Effector memory CD4-positive, alpha-beta T cell (primary cell): ENCODE results near the gene ZNF829.

Experiments
- DNase-seq, 3 donors: peaks; one replicate each; pipeline ENCODE4 v3.0.0-alpha.2; 2020
- H3K27ac ChIP-seq: 2 replicates; pipeline ENCODE4 v1.7.0; 2013; ENCODE audit warnings: mild to moderate bottlenecking, low read length, moderate library complexity; ENCODE audit not compliant: insufficient read depth, poor library complexity, severe bottlenecking
- H3K27me3 ChIP-seq: replicated peaks from 2 replicates; pipeline ENCODE4 v1.7.0; 2013; ENCODE audit warnings: mild to moderate bottlenecking, low read length; ENCODE audit not compliant: insufficient read depth, control insufficient read depth, poor library complexity, severe bottlenecking
- H3K36me3 ChIP-seq: 2 replicates; pipeline ENCODE4 v1.7.0; 2013; ENCODE audit warnings: mild to moderate bottlenecking, low read length, moderate library complexity; ENCODE audit not compliant: control insufficient read depth, insufficient read depth
- H3K4me1 ChIP-seq: 2 replicates; pipeline ENCODE4 v1.7.0; 2013; ENCODE audit warnings: low read length, mild to moderate bottlenecking; ENCODE audit not compliant: control insufficient read depth, insufficient read depth, poor library complexity, severe bottlenecking
- H3K4me3 ChIP-seq: 2 replicates; pipeline ENCODE4 v1.7.0; 2013; ENCODE audit warnings: low read length, low read depth, mild to moderate bottlenecking; ENCODE audit not compliant: insufficient read depth, poor library complexity, severe bottlenecking
- H3K9me3 ChIP-seq: 2 replicates; pipeline ENCODE4 v1.7.0; 2013; ENCODE audit warnings: mild to moderate bottlenecking, low read length, moderate library complexity; ENCODE audit not compliant: control insufficient read depth

ZNF829 gene

GRCh38 chr19:36894849-36895383, 21.2 kb downstream of the ZNF829 start:
- no peak for DNase-seq

GRCh38 chr19:36891768-36892357, 24.2 kb downstream of the ZNF829 start:
- Histone ChIP-seq H3K9me3 (peaks cover 74% of the 10 kb centered on the region), H3K27me3 (no peaks in the 10 kb centered on the region), H3K36me3 (peaks cover 45% of the 10 kb centered on the region), H3K27ac (no peak overlapping the region), H3K4me1 (no peaks in the 10 kb centered on the region), H3K4me3 (no peak overlapping the region)
- no peak for DNase-seq

More at GRCh38 chr19:36894849-36895383, 21.2 kb downstream of the ZNF829 start:
- Histone ChIP-seq H3K4me1 (no peaks in the 10 kb centered on the region), H3K4me3 (no peak overlapping the region), H3K36me3 (peaks cover 62% of the 10 kb centered on the region), H3K27me3 (no peaks in the 10 kb centered on the region), H3K9me3 (peaks cover 72% of the 10 kb centered on the region), H3K27ac (no peak overlapping the region)

- Histone ChIP-seq H3K4me3 (peak overlapping the region; percentile 13), H3K4me1 (no peaks in the 10 kb centered on the region), H3K36me3 (peaks cover 38% of the 10 kb centered on the region), H3K27ac (no peak overlapping the region), H3K27me3 (no peaks in the 10 kb centered on the region), H3K9me3 (peaks cover 67% of the 10 kb centered on the region)
- DNase-seq, result no peak
Measured at GRCh38 chr19:36876993-36877938, 38.8 kb downstream of the ZNF829 start.

- Histone ChIP-seq H3K4me1 (peaks cover 7% of the 10 kb centered on the region), H3K36me3 (peaks cover 12% of the 10 kb centered on the region), H3K27me3 (no peaks in the 10 kb centered on the region), H3K4me3 (no peak overlapping the region), H3K27ac (no peak overlapping the region), H3K9me3 (peaks cover 2% of the 10 kb centered on the region)
- DNase-seq, result no peak
Measured at GRCh38 chr19:36851898-36852297, 64.2 kb downstream of the ZNF829 start.

GRCh38 chr19:36850559-36851442, 65.3 kb downstream of the ZNF829 start, which contains the start of gene ZNF345:
ZNF345 (plus strand) TSS chr19:36850876; CDS start chr19:36876831, 25,955 bp downstream.
- H3K27ac ChIP-seq, result peak within 1 kb of the TSS; percentile 84
- DNase-seq, result peak; percentile 62 to 81 (median 80)
- H3K4me3 ChIP-seq, result peak within 1 kb of the TSS; percentile 85
- H3K27me3 ChIP-seq, result no peaks in the 10 kb centered on the region
- peaks cover 7% of the 10 kb centered on the region for H3K4me1 ChIP-seq
- peaks cover 12% of the 10 kb centered on the region for H3K36me3 ChIP-seq
- H3K9me3 ChIP-seq, result peaks cover 2% of the 10 kb centered on the region

- Histone ChIP-seq H3K4me1 (peaks cover 7% of the 10 kb centered on the region), H3K27ac (peak overlapping the region; percentile 84), H3K9me3 (peaks cover 2% of the 10 kb centered on the region), H3K27me3 (no peaks in the 10 kb centered on the region), H3K4me3 (peak overlapping the region; percentile 85), H3K36me3 (peaks cover 12% of the 10 kb centered on the region)
- peak; percentile 68 to 83 (median 82) for DNase-seq
Measured at GRCh38 chr19:36849701-36850558, 66.2 kb downstream of the ZNF829 start.

GRCh38 chr19:36847968-36848367, 68.1 kb downstream of the ZNF829 start:
- Histone ChIP-seq H3K4me3 (no peak overlapping the region), H3K27ac (no peak overlapping the region), H3K27me3 (no peaks in the 10 kb centered on the region), H3K9me3 (no peaks in the 10 kb centered on the region), H3K36me3 (peaks cover 4% of the 10 kb centered on the region), H3K4me1 (peaks cover 7% of the 10 kb centered on the region)
- DNase-seq, result no peak

GRCh38 chr19:36838784-36839324, 77.2 kb downstream of the ZNF829 start:
- H3K4me1 ChIP-seq, result peaks cover 4% of the 10 kb centered on the region
- H3K4me3 ChIP-seq, result peak overlapping the region; percentile 78
- H3K36me3 ChIP-seq, result peaks cover 5% of the 10 kb centered on the region
- DNase-seq, result no peak
- H3K27ac ChIP-seq, result peak overlapping the region; percentile 76
- H3K9me3 ChIP-seq, result no peaks in the 10 kb centered on the region
- no peaks in the 10 kb centered on the region for H3K27me3 ChIP-seq
